ENCODE measurements around the gene LRP1B.
"Not testable (repeated sequence)": the region's sequence is repeated elsewhere in the genome, so short reads cannot be mapped to it uniquely, and the experiment has no call there.

DNA sequence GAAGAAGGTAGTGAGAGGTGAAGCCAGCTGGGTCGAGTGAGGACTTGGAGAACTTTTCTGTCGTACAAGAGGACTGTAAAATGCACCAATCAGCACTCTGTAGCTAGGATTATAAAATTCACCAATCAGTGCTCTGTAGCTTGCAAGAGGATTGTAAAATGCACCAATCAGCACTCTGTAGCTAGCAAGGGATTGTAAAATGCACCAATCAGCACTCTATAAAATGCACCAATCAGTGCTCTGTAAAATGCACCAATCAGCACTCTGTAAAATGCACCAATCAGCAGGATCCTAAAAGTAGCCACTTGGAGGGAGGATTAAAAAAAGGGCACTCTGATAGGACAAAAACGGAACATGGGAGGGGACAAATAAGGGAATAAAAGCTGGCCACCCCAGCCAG, 315.5 kb downstream of the LRP1B start:
- TF ChIP-seq CTCF (IDR thresholded peaks at IDR 0.05; ENCODE audit: poor library complexity, severe bottlenecking); SMC3 (conservative IDR thresholded peaks at IDR 0.05; ENCODE audit: poor library complexity): not testable (repeated sequence)

All from neural cell (in vitro differentiated cells).